HG02798 (cell line): Measurements from ENCODE around the gene OPALIN.
"Not testable (repeated sequence)": the region's sequence is repeated elsewhere in the genome, so short reads cannot be mapped to it uniquely, and the experiment has no call there.

Experiments used
- ATAC-seq: cut with Tn5 transposase; IDR thresholded peaks from one replicate; pipeline ENCODE4 v1.9.1; 2021; ENCODE audit warnings: mild to moderate bottlenecking; ENCODE audit not compliant: unreplicated experiment, poor library complexity

OPALIN gene

GRCh38 chr10:96309628-96310320 lies 49.0 kb downstream of the OPALIN start:
- ATAC-seq: no peak

GRCh38 chr10:96308854-96309253 lies 49.9 kb downstream of the OPALIN start:
- ATAC-seq: not testable (repeated sequence)

GRCh38 chr10:96306516-96306915 lies 52.3 kb downstream of the OPALIN start:
- ATAC-seq: no peak

- no peak for ATAC-seq
Measured at GRCh38 chr10:96305019-96305418, 53.8 kb downstream of the OPALIN start.

- no peak for ATAC-seq
Measured at GRCh38 chr10:96304230-96304629, 54.6 kb downstream of the OPALIN start, which contains the start of gene DNTT. Gene DNTT (plus strand): TSS chr10:96304434. CDS start chr10:96304498, 64 bp downstream.

- ATAC-seq: no peak
Measured at GRCh38 chr10:96301616-96302015, 57.2 kb downstream of the OPALIN start.

- ATAC-seq: no peak
Measured at GRCh38 chr10:96299383-96299782, 59.4 kb downstream of the OPALIN start.

- ATAC-seq: no peak
Measured at GRCh38 chr10:96298362-96298761, 60.4 kb downstream of the OPALIN start.

GRCh38 chr10:96297486-96297885 lies 61.3 kb downstream of the OPALIN start:
- ATAC-seq: no peak

- no peak for ATAC-seq
Measured at GRCh38 chr10:96295475-96295874, 63.3 kb downstream of the OPALIN start.
